Hepatocyte (in vitro differentiated cells): ENCODE results near the gene CDH4. TPM values are rescaled to one million over a fixed set of nuclear protein-coding genes. Genes with fewer than 3 reads are reported as not detected.

ENCODE experiments used
- DNase-seq: peaks from one replicate; pipeline ENCODE4 v3.0.0-alpha.2; 2016; ENCODE audit warnings: low spot score
- H2AFZ ChIP-seq: fragments of 200-600 bp; sonication (generic); 2 replicates; pipeline ENCODE4 v1.6.0; 2016; ENCODE audit warnings: antibody characterized with exemption, mild to moderate bottlenecking
- H3K27ac ChIP-seq: fragments of 200-600 bp; sonication (generic); 2 replicates; pipeline ENCODE4 v1.5.1; 2016; ENCODE audit warnings: mild to moderate bottlenecking
- H3K27me3 ChIP-seq: fragments of 200-600 bp; sonication (generic); 2 replicates; pipeline ENCODE4 v1.6.1; 2016
- H3K36me3 ChIP-seq: fragments of 200-600 bp; sonication (generic); replicated peaks from 2 replicates; pipeline ENCODE4 v1.5.1; 2016; ENCODE audit warnings: low read depth; ENCODE audit not compliant: insufficient read depth
- H3K4me1 ChIP-seq: fragments of 200-600 bp; sonication (generic); 2 replicates; pipeline ENCODE4 v1.5.1; 2016; ENCODE audit warnings: mild to moderate bottlenecking, moderate library complexity; ENCODE audit not compliant: insufficient read depth
- H3K4me2 ChIP-seq: fragments of 200-600 bp; sonication (generic); 2 replicates; pipeline ENCODE4 v1.6.0; 2016
- H3K4me3 ChIP-seq: fragments of 200-600 bp; sonication (generic); 2 replicates; pipeline ENCODE4 v1.5.1; 2016; ENCODE audit warnings: mild to moderate bottlenecking
- H3K79me2 ChIP-seq: fragments of 200-600 bp; sonication (generic); 2 replicates; pipeline ENCODE4 v1.6.0; 2017; ENCODE audit warnings: mild to moderate bottlenecking
- H3K9me2 ChIP-seq: fragments of 200-600 bp; sonication (generic); replicated peaks from 2 replicates; pipeline ENCODE4 v1.6.0; 2017; ENCODE audit warnings: mild to moderate bottlenecking; ENCODE audit not compliant: insufficient read depth
- H3K9me3 ChIP-seq: fragments of 200-600 bp; sonication (generic); 2 replicates; pipeline ENCODE4 v1.5.1; 2016; ENCODE audit warnings: low read depth, mild to moderate bottlenecking
- H4K20me1 ChIP-seq: fragments of 200-600 bp; sonication (generic); 2 replicates; pipeline ENCODE4 v1.6.0; 2016; ENCODE audit warnings: mild to moderate bottlenecking; ENCODE audit not compliant: insufficient read depth, poor library complexity, severe bottlenecking
- EZH2 ChIP-seq: fragments of 200-600 bp; sonication (generic); IDR thresholded peaks from 2 replicates; pipeline ENCODE4 v1.6.1; 2016; ENCODE audit warnings: antibody characterized with exemption, mild to moderate bottlenecking, borderline replicate concordance
- EZH2phosphoT487 ChIP-seq: fragments of 200-600 bp; sonication (generic); IDR thresholded peaks from one replicate; pipeline ENCODE4 v1.6.1; 2018; ENCODE audit warnings: antibody characterized with exemption, mild to moderate bottlenecking, low read depth, moderate library complexity; ENCODE audit not compliant: unreplicated experiment, severe bottlenecking
- WGBS: methylation state at CpG from one replicate; pipeline ENCODE4 v1.1.6; 2016; ENCODE audit warnings: low lambda C conversion rate; ENCODE audit errors: missing lambda C conversion rate; 5-methylcytosine and 5-hydroxymethylcytosine counted together
- polyA plus RNA-seq: library from polyadenylated mRNA; unstranded; fragments of >200 nt; fragmentation: Nextera tagmentation; extraction: Ambion mirVana; gene quantifications from 2 replicates; pipeline ENCODE4 v1.2.1, GENCODE V29; 2016
- total RNA-seq: library from RNA; depleted of rRNA; stranded (reverse); fragments of >200 nt; gene quantifications from 2 replicates; pipeline ENCODE4 v1.2.3, GENCODE V29; 2014
- TF ChIP-seq, protein P1 (sequence below): fragments of 200-600 bp; sonication (generic); IDR thresholded peaks from 2 replicates; pipeline ENCODE4 v1.5.1; 2016; ENCODE audit warnings: antibody characterized with exemption, mild to moderate bottlenecking; ENCODE audit not compliant: poor library complexity

The CDH4 gene
- total and polyA plus RNA-seq, 2 experiments from 2014 or later: 0.53 to 0.73 TPM

GRCh38 chr20:61927193-61927825 lies 675.2 kb downstream of the CDH4 start:
- H2AFZ ChIP-seq: no peak overlapping the region
- 94% methylated on average over 21 of the region's 21 CpGs for WGBS
- H4K20me1 ChIP-seq: no peaks in the 10 kb centered on the region

DNA sequence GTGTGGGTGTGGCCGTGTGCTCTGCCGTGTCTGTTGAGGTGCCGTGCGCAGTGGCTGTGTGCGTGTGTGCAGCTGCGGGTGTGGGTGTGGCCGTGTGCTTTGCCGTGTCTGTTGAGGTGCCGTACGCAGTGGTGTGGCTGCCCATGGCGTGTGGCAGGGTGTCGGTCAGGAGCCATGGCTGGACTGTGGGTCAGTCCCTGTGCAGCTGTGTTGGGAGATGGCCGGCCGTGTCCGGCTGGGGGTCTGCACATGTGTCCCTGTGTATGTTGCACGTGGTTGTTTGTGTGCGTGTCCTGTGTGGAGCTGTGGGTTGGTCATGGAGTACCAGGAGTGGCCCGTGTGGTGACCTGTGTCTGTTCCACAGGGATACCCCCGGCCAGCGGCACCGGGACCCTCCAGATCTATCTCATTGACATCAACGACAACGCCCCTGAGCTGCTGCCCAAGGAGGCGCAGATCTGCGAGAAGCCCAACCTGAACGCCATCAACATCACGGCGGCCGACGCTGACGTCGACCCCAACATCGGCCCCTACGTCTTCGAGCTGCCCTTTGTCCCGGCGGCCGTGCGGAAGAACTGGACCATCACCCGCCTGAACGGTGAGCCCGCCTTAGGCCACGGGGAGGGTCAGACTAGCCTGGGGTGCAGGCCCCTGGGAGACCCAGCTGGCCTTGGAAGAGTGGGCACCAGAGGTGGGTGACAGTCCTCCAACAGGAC lies 675.9 kb downstream of the CDH4 start:
- Histone ChIP-seq H3K27ac (no peak overlapping the region), H3K79me2 (no peaks in the 10 kb centered on the region), H3K4me1 (no peaks in the 10 kb centered on the region), H4K20me1 (no peaks in the 10 kb centered on the region), H2AFZ (no peak overlapping the region), H3K36me3 (no peaks in the 10 kb centered on the region), H3K9me3 (no peaks in the 10 kb centered on the region), H3K4me2 (no peak overlapping the region), H3K27me3 (no peaks in the 10 kb centered on the region), H3K4me3 (no peak overlapping the region), H3K9me2 (no peaks in the 10 kb centered on the region)
- no peak for DNase-seq
- 92% methylated on average over 41 of the region's 43 CpGs for WGBS
- TF ChIP-seq EZH2phosphoT487: no peak
- no peak for TF ChIP-seq EZH2
- TF ChIP-seq, protein P1, sequence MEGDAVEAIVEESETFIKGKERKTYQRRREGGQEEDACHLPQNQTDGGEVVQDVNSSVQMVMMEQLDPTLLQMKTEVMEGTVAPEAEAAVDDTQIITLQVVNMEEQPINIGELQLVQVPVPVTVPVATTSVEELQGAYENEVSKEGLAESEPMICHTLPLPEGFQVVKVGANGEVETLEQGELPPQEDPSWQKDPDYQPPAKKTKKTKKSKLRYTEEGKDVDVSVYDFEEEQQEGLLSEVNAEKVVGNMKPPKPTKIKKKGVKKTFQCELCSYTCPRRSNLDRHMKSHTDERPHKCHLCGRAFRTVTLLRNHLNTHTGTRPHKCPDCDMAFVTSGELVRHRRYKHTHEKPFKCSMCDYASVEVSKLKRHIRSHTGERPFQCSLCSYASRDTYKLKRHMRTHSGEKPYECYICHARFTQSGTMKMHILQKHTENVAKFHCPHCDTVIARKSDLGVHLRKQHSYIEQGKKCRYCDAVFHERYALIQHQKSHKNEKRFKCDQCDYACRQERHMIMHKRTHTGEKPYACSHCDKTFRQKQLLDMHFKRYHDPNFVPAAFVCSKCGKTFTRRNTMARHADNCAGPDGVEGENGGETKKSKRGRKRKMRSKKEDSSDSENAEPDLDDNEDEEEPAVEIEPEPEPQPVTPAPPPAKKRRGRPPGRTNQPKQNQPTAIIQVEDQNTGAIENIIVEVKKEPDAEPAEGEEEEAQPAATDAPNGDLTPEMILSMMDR: no peak

More at GRCh38 chr20:61927193-61927825, 675.2 kb downstream of the CDH4 start:
- no peaks in the 10 kb centered on the region for H3K36me3 ChIP-seq
- H3K27ac ChIP-seq: no peak overlapping the region
- no peak overlapping the region for H3K4me2 ChIP-seq
- H3K9me2 ChIP-seq: no peaks in the 10 kb centered on the region
- TF ChIP-seq, protein P1: no peak
- TF ChIP-seq EZH2phosphoT487 (no peak), EZH2 (no peak)
- no peak overlapping the region for H3K4me3 ChIP-seq
- H3K79me2 ChIP-seq: no peaks in the 10 kb centered on the region
- H3K4me1 ChIP-seq: no peaks in the 10 kb centered on the region
- no peaks in the 10 kb centered on the region for H3K27me3 ChIP-seq
- no peaks in the 10 kb centered on the region for H3K9me3 ChIP-seq
- DNase-seq: no peak

DNA sequence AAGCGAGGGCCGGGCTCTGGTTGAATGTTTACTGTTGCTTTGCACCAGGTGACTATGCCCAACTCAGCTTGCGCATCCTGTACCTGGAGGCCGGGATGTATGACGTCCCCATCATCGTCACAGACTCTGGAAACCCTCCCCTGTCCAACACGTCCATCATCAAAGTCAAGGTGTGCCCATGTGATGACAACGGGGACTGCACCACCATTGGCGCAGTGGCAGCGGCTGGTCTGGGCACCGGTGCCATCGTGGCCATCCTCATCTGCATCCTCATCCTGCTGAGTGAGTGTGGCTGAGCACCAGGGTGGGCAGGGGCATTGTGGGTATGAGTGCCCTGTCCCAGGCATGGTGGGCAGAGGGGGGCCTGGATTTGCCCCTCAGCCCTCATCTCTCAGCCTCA lies 677.5 kb downstream of the CDH4 start:
- Histone ChIP-seq H3K9me2 (no peaks in the 10 kb centered on the region), H3K4me1 (no peaks in the 10 kb centered on the region), H4K20me1 (no peaks in the 10 kb centered on the region), H3K4me3 (no peak overlapping the region), H3K27ac (no peak overlapping the region), H3K79me2 (no peaks in the 10 kb centered on the region), H2AFZ (no peak overlapping the region), H3K27me3 (no peaks in the 10 kb centered on the region), H3K4me2 (no peak overlapping the region), H3K9me3 (no peaks in the 10 kb centered on the region), H3K36me3 (no peaks in the 10 kb centered on the region)
- TF ChIP-seq EZH2phosphoT487: no peak
- no peak for TF ChIP-seq EZH2
- TF ChIP-seq, protein P1: no peak
- WGBS: 97% methylated on average over 12 of the region's 12 CpGs
- no peak for DNase-seq
